ENCODE data around the gene CSDE1. TPM values are rescaled to one million over a fixed set of nuclear protein-coding genes. Genes with fewer than 3 reads are reported as not detected.

CSDE1 gene
- total RNA-seq, 1 experiment from 2014 or later = 536 TPM

GRCh38 chr1:114735479-114735878 is 22.3 kb downstream of the CSDE1 start:
- CTCF ChIA-PET = no interaction called here
- no peak for TF ChIP-seq EZH2 (IDR thresholded peaks at IDR 0.05; ENCODE audit: low read depth)
- TF ChIP-seq, protein P1, sequence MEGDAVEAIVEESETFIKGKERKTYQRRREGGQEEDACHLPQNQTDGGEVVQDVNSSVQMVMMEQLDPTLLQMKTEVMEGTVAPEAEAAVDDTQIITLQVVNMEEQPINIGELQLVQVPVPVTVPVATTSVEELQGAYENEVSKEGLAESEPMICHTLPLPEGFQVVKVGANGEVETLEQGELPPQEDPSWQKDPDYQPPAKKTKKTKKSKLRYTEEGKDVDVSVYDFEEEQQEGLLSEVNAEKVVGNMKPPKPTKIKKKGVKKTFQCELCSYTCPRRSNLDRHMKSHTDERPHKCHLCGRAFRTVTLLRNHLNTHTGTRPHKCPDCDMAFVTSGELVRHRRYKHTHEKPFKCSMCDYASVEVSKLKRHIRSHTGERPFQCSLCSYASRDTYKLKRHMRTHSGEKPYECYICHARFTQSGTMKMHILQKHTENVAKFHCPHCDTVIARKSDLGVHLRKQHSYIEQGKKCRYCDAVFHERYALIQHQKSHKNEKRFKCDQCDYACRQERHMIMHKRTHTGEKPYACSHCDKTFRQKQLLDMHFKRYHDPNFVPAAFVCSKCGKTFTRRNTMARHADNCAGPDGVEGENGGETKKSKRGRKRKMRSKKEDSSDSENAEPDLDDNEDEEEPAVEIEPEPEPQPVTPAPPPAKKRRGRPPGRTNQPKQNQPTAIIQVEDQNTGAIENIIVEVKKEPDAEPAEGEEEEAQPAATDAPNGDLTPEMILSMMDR (conservative IDR thresholded peaks at IDR 0.05) = no peak
- no peaks in the 10 kb centered on the region for H3K9me2 ChIP-seq (ENCODE audit: insufficient read depth)
- peaks cover 83% of the 10 kb centered on the region for H4K20me1 ChIP-seq (ENCODE audit: insufficient read depth)
- H2AFZ ChIP-seq = no peak overlapping the region
- H3K4me3 ChIP-seq = no peak overlapping the region
- BruUV-seq (replicated peaks) = no TSS peak
- no peak for DNase-seq
- H3K36me3 ChIP-seq (ENCODE audit: low read depth) = peaks cover 93% of the 10 kb centered on the region
- H3K9me3 ChIP-seq (ENCODE audit: insufficient read depth, low read depth) = no peaks in the 10 kb centered on the region
- no peak overlapping the region for H3K4me2 ChIP-seq
- POLR2A ChIA-PET (ENCODE audit: unreplicated experiment) = no interaction called here
- peaks cover 34% of the 10 kb centered on the region; the same call in 1 of the 2 replicates for H3F3A ChIP-seq (ENCODE audit: insufficient read depth, low read depth)
- H3K27me3 ChIP-seq (ENCODE audit: insufficient read depth, low read depth) = no peaks in the 10 kb centered on the region
- H3K27ac ChIP-seq = no peak overlapping the region
- intact Hi-C loops (cut with micrococcal nuclease; ENCODE audit: unreplicated experiment) = no loop called here
- H3K79me2 ChIP-seq (ENCODE audit: low read depth) = peaks cover 81% of the 10 kb centered on the region
- H3K4me1 ChIP-seq (replicated peaks; ENCODE audit: insufficient read depth) = no peaks in the 10 kb centered on the region

- Histone ChIP-seq H3F3A (ENCODE audit: insufficient read depth, low read depth) (peaks cover 40% of the 10 kb centered on the region; the same call in 1 of the 2 replicates), H3K9me2 (ENCODE audit: insufficient read depth) (no peaks in the 10 kb centered on the region), H3K36me3 (ENCODE audit: low read depth) (peaks cover 88% of the 10 kb centered on the region), H2AFZ (no peak overlapping the region), H3K4me1 (replicated peaks; ENCODE audit: insufficient read depth) (no peaks in the 10 kb centered on the region), H3K4me3 (no peak overlapping the region), H3K9me3 (ENCODE audit: insufficient read depth, low read depth) (no peaks in the 10 kb centered on the region), H3K27me3 (ENCODE audit: insufficient read depth, low read depth) (no peaks in the 10 kb centered on the region), H3K27ac (no peak overlapping the region), H3K4me2 (no peak overlapping the region), H4K20me1 (ENCODE audit: insufficient read depth) (peaks cover 65% of the 10 kb centered on the region), H3K79me2 (ENCODE audit: low read depth) (peaks cover 46% of the 10 kb centered on the region)
- BruUV-seq (replicated peaks) = no TSS peak
- ChIA-PET CTCF (no interaction called here), POLR2A (ENCODE audit: unreplicated experiment) (no interaction called here)
- intact Hi-C loops (cut with micrococcal nuclease; ENCODE audit: unreplicated experiment) = no loop called here
- DNase-seq = no peak
- TF ChIP-seq, protein P1 (conservative IDR thresholded peaks at IDR 0.05) = no peak
- no peak for TF ChIP-seq EZH2 (IDR thresholded peaks at IDR 0.05; ENCODE audit: low read depth)
Observed at GRCh38 chr1:114729782-114730181, 28.0 kb downstream of the CSDE1 start.

DNA sequence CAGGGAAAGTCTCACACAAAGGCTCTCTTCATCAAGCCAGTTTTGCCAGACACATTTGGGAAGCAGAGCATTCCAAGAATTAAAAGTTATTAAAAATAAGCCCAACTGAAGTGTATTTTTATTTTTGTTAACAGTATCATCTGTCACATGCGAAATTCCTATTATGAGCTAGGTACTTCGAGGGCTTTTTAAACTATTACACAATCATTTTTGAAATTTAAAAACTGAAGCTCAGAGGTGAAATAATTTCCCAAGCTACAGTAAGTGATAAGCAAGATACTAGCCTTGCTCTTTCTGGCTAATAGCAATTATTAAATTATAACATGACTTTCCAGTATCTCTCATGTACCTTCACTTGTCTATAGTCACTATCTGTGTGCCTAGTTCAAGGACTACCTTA is 29.2 kb downstream of the CSDE1 start:
- ChIA-PET CTCF (no interaction called here), POLR2A (ENCODE audit: unreplicated experiment) (no interaction called here)
- Histone ChIP-seq H3K9me2 (ENCODE audit: insufficient read depth) (no peaks in the 10 kb centered on the region), H3K9me3 (ENCODE audit: insufficient read depth, low read depth) (no peaks in the 10 kb centered on the region), H3K36me3 (ENCODE audit: low read depth) (peaks cover 87% of the 10 kb centered on the region), H3K27ac (no peak overlapping the region), H3K4me3 (no peak overlapping the region), H3K27me3 (ENCODE audit: insufficient read depth, low read depth) (no peaks in the 10 kb centered on the region), H4K20me1 (ENCODE audit: insufficient read depth) (peaks cover 53% of the 10 kb centered on the region), H3K4me2 (no peak overlapping the region), H3K79me2 (ENCODE audit: low read depth) (peaks cover 42% of the 10 kb centered on the region), H3K4me1 (replicated peaks; ENCODE audit: insufficient read depth) (no peaks in the 10 kb centered on the region), H2AFZ (no peak overlapping the region), H3F3A (ENCODE audit: insufficient read depth, low read depth) (peaks cover 32% of the 10 kb centered on the region; the same call in 1 of the 2 replicates)
- TF ChIP-seq EZH2 (IDR thresholded peaks at IDR 0.05; ENCODE audit: low read depth) = no peak
- TF ChIP-seq, protein P1 (conservative IDR thresholded peaks at IDR 0.05) = no peak
- intact Hi-C loops (cut with micrococcal nuclease; ENCODE audit: unreplicated experiment) = no loop called here
- no peak for DNase-seq
- no TSS peak for BruUV-seq (replicated peaks)

Measured in PC-9 (cell line).